Colonic mucosa (tissue), 4 donors: ENCODE measurements around the gene GNAZ. TPM values are rescaled to one million over a fixed set of nuclear protein-coding genes. Genes with fewer than 3 reads are reported as not detected.

Experiments
- DNase-seq: peaks from one replicate; pipeline ENCODE4 v3.0.0-alpha.2; 2020
- H3K27ac ChIP-seq: fragments of 200-600 bp; one replicate; pipeline ENCODE4 v1.8.0; 2021
- H3K27me3 ChIP-seq: fragments of 200-600 bp; one replicate; pipeline ENCODE4 v1.8.0; 2021
- H3K36me3 ChIP-seq: fragments of 200-600 bp; one replicate; pipeline ENCODE4 v1.8.0; 2021
- H3K4me1 ChIP-seq: fragments of 200-600 bp; one replicate; pipeline ENCODE4 v1.8.0; 2021; ENCODE audit warnings: mild to moderate bottlenecking
- H3K4me3 ChIP-seq: fragments of 200-600 bp; one replicate; pipeline ENCODE4 v1.8.0; 2021
- H3K9ac ChIP-seq, 2 donors: one replicate each; pipeline ENCODE4 v1.7.0; 2013; ENCODE audit warnings: control low read depth in 2 of 2, low read depth in 2 of 2, low read length in 2 of 2
- H3K9me3 ChIP-seq: fragments of 200-600 bp; one replicate; pipeline ENCODE4 v1.8.0; 2021
- CTCF ChIP-seq: fragments of 200-600 bp; IDR thresholded peaks from one replicate; pipeline ENCODE4 v1.8.0; 2022; ENCODE audit warnings: antibody characterized with exemption, mild to moderate bottlenecking
- intact Hi-C: fragments of 100-400 bp; cut with DNase I; formaldehyde crosslinking; loops from one replicate; pipeline ENCODE4 v1.14.1; 2022
- total RNA-seq, 2 donors: library from RNA; stranded (reverse); fragmentation: NEBNext Ultra II Directional in 1 of 2; extraction: Animal tissue kit (Norgen Biotek cat#: 25700) in 1 of 2; gene quantifications; one replicate each; pipeline ENCODE4 v1.2.1, GENCODE V29; 2021
- donor health status: healthy.
- donor health status: DM: no; HTN: no; CAD: no.
- donor health status: DM: no; HTN: no; CAD: no.

The GNAZ gene
- total RNA-seq, 2 donors from 2014 or later = 1.2 to 2.5 TPM

- DNase-seq = no peak
- H3K4me1 ChIP-seq = no peaks in the 10 kb centered on the region
- intact Hi-C loops = no loop called here
- no peak overlapping the region for H3K27ac ChIP-seq
- H3K9me3 ChIP-seq = no peaks in the 10 kb centered on the region
- TF ChIP-seq CTCF = no peak
- H3K36me3 ChIP-seq = no peaks in the 10 kb centered on the region
- no peaks in the 10 kb centered on the region for H3K27me3 ChIP-seq
- no peak overlapping the region for H3K9ac ChIP-seq
- no peak overlapping the region for H3K4me3 ChIP-seq
Observed at GRCh38 chr22:23158516-23159290, 88.4 kb downstream of the GNAZ start.

GRCh38 chr22:23159291-23159630 is 88.9 kb downstream of the GNAZ start:
- Histone ChIP-seq H3K4me3 (no peak overlapping the region), H3K27me3 (no peaks in the 10 kb centered on the region), H3K4me1 (no peaks in the 10 kb centered on the region), H3K27ac (no peak overlapping the region), H3K36me3 (no peaks in the 10 kb centered on the region), H3K9ac (no peak overlapping the region), H3K9me3 (no peaks in the 10 kb centered on the region)
- intact Hi-C loops = no loop called here
- TF ChIP-seq CTCF = no peak
- DNase-seq = no peak

GRCh38 chr22:23161029-23161428 is 90.7 kb downstream of the GNAZ start:
- intact Hi-C loops = no loop called here
- Histone ChIP-seq H3K4me3 (no peak overlapping the region), H3K27ac (no peak overlapping the region), H3K36me3 (no peaks in the 10 kb centered on the region), H3K27me3 (no peaks in the 10 kb centered on the region), H3K9ac (no peak overlapping the region), H3K4me1 (no peaks in the 10 kb centered on the region), H3K9me3 (no peaks in the 10 kb centered on the region)
- DNase-seq = no peak
- TF ChIP-seq CTCF = no peak

- Histone ChIP-seq H3K4me3 (no peak overlapping the region), H3K36me3 (no peaks in the 10 kb centered on the region), H3K27me3 (no peaks in the 10 kb centered on the region), H3K9ac (no peak overlapping the region), H3K9me3 (no peaks in the 10 kb centered on the region), H3K4me1 (no peaks in the 10 kb centered on the region), H3K27ac (no peak overlapping the region)
- no peak for TF ChIP-seq CTCF
- intact Hi-C loops = no loop called here
- no peak for DNase-seq
Observed at GRCh38 chr22:23161574-23161973, 91.3 kb downstream of the GNAZ start.

GRCh38 chr22:23163665-23164064 is 93.3 kb downstream of the GNAZ start:
- Histone ChIP-seq H3K4me1 (no peaks in the 10 kb centered on the region), H3K27ac (no peak overlapping the region), H3K9me3 (no peaks in the 10 kb centered on the region), H3K36me3 (no peaks in the 10 kb centered on the region), H3K4me3 (no peak overlapping the region), H3K27me3 (no peaks in the 10 kb centered on the region), H3K9ac (no peak overlapping the region)
- intact Hi-C loops = no loop called here
- no peak for TF ChIP-seq CTCF
- no peak for DNase-seq
